ENCODE data around the gene RPS6KA2.

RPS6KA2 gene

DNA sequence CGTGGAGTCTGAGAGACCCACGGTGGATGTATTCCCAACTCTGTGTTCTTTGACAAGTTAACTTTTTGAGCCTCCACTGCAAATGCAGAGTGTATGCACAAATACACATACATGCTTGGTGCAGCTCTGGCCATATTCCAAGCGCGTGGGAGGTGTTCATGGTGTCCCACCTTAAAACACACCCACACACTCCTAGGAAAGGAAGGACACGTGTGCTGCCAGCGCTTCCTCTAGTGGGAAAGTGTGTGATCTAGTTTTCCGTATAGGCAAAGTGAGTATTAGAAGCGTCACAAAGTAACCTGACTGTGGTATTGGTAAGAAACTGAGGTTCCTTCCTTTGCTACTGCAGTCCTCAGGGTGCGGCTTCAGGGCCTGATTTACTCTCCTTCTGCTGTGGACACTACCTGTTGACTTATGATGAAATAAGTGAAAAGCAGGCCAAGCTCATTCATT, 208.3 kb downstream of the RPS6KA2 start:
- peaks cover 67% of the 10 kb centered on the region for H3K4me1 Mint-ChIP-seq (ENCODE audit: low read depth)
- H3K4me3 Mint-ChIP-seq, result peak overlapping the region; percentile 24
- peak overlapping the region; percentile 77 for H3K27ac Mint-ChIP-seq
- H3K27me3 Mint-ChIP-seq, result no peaks in the 10 kb centered on the region
- H3K9me3 Mint-ChIP-seq, result peaks cover 9% of the 10 kb centered on the region
- H3K36me3 Mint-ChIP-seq (ENCODE audit: low read depth), result peaks cover 13% of the 10 kb centered on the region

DNA sequence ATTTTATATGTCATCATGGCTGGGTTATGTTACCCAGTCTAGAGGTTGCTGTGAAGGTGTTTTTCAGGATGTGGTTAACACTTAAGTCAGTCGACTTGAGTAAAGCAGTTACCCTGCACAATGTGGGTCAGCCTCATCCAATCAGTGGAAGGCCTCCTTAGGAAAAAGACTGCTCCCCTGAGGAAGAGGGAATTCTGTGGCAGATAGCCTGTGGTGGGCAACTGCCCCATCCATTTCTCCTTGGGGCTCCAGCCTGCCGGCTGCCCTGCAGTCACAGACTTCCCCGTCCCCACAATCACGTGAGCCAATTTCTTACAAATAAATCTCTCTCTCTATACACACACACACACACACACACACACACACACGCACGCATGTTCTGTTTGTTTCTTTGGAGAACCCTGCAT, 209.8 kb downstream of the RPS6KA2 start:
- Mint-ChIP-seq H3K4me1 (ENCODE audit: low read depth) (peaks cover 76% of the 10 kb centered on the region), H3K9me3 (peaks cover 9% of the 10 kb centered on the region), H3K27ac (peak overlapping the region; percentile 33), H3K36me3 (ENCODE audit: low read depth) (peaks cover 13% of the 10 kb centered on the region), H3K27me3 (no peaks in the 10 kb centered on the region), H3K4me3 (peak overlapping the region; percentile 0)

- peaks cover 13% of the 10 kb centered on the region for H3K36me3 Mint-ChIP-seq (ENCODE audit: low read depth)
- peaks cover 9% of the 10 kb centered on the region for H3K9me3 Mint-ChIP-seq
- H3K4me3 Mint-ChIP-seq, result no peak overlapping the region
- H3K4me1 Mint-ChIP-seq (ENCODE audit: low read depth), result peaks cover 90% of the 10 kb centered on the region
- no peaks in the 10 kb centered on the region for H3K27me3 Mint-ChIP-seq
- peak overlapping the region; percentile 74 for H3K27ac Mint-ChIP-seq
These were observed 211.2 kb downstream of the RPS6KA2 start for GRCh38 chr6:166415833-166416347.

DNA sequence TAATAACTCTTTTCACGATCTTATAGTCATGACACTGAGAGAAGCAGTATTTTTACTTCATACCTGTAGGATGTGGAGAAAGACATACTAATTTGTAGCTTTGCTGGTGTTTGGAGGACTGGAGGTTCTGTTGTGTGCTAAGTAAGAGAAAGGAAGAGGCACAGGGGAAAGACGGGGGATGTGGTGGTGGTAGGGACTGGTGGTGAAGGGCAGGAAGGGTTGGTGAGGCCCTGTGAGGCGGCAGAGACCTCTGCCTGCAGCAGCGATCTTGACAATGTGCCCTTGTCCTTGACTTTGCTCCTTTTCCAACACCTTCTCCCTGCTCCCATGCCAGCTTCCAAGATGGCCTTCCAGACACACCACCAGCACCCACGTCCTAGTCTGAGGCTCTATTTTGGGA, 211.7 kb downstream of the RPS6KA2 start:
- peaks cover 9% of the 10 kb centered on the region for H3K9me3 Mint-ChIP-seq
- peak overlapping the region; percentile 10 for H3K27ac Mint-ChIP-seq
- H3K4me3 Mint-ChIP-seq, result no peak overlapping the region
- peaks cover 93% of the 10 kb centered on the region for H3K4me1 Mint-ChIP-seq (ENCODE audit: low read depth)
- H3K27me3 Mint-ChIP-seq, result no peaks in the 10 kb centered on the region
- peaks cover 13% of the 10 kb centered on the region for H3K36me3 Mint-ChIP-seq (ENCODE audit: low read depth)

GRCh38 chr6:166413491-166413951, 213.5 kb downstream of the RPS6KA2 start:
- no peak overlapping the region for H3K27ac Mint-ChIP-seq
- no peaks in the 10 kb centered on the region for H3K27me3 Mint-ChIP-seq
- H3K4me3 Mint-ChIP-seq, result no peak overlapping the region
- H3K9me3 Mint-ChIP-seq, result peaks cover 9% of the 10 kb centered on the region
- peaks cover 13% of the 10 kb centered on the region for H3K36me3 Mint-ChIP-seq (ENCODE audit: low read depth)
- H3K4me1 Mint-ChIP-seq (ENCODE audit: low read depth), result peaks cover 77% of the 10 kb centered on the region

GRCh38 chr6:166412911-166413384, 214.1 kb downstream of the RPS6KA2 start:
- Mint-ChIP-seq H3K4me3 (no peak overlapping the region), H3K36me3 (ENCODE audit: low read depth) (peaks cover 13% of the 10 kb centered on the region), H3K27ac (no peak overlapping the region), H3K27me3 (no peaks in the 10 kb centered on the region), H3K4me1 (ENCODE audit: low read depth) (peaks cover 71% of the 10 kb centered on the region), H3K9me3 (peaks cover 9% of the 10 kb centered on the region)

GRCh38 chr6:166412156-166412910, 214.7 kb downstream of the RPS6KA2 start:
- H3K4me3 Mint-ChIP-seq, result no peak overlapping the region
- H3K36me3 Mint-ChIP-seq (ENCODE audit: low read depth), result peaks cover 13% of the 10 kb centered on the region
- H3K27me3 Mint-ChIP-seq, result no peaks in the 10 kb centered on the region
- H3K4me1 Mint-ChIP-seq (ENCODE audit: low read depth), result peaks cover 65% of the 10 kb centered on the region
- no peak overlapping the region for H3K27ac Mint-ChIP-seq
- peaks cover 9% of the 10 kb centered on the region for H3K9me3 Mint-ChIP-seq

- H3K27me3 Mint-ChIP-seq, result no peaks in the 10 kb centered on the region
- peaks cover 59% of the 10 kb centered on the region for H3K4me1 Mint-ChIP-seq (ENCODE audit: low read depth)
- H3K36me3 Mint-ChIP-seq (ENCODE audit: low read depth), result peaks cover 10% of the 10 kb centered on the region
- no peak overlapping the region for H3K4me3 Mint-ChIP-seq
- H3K9me3 Mint-ChIP-seq, result peaks cover 7% of the 10 kb centered on the region
- H3K27ac Mint-ChIP-seq, result no peak overlapping the region
These were observed 215.3 kb downstream of the RPS6KA2 start for GRCh38 chr6:166411721-166412151.

DNA sequence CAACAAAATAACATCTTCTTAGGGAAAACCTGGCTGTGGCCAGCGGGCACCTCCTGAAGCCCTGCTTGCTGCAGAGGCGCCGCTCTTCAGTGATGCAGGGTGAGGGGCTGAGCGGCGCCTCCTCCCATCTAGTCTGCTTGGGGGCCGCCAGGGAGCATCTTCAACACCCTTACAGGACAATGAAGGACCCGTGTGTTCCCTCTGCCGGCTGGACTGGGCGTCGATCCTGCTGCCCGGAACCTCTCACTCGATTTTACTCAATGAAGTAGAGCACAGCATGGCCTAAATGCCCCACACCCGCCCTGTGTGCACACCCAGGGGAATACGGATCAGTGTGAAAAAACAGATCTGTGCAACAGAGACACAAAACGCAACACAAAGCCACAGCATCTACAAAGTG, 215.8 kb downstream of the RPS6KA2 start:
- Mint-ChIP-seq H3K4me3 (no peak overlapping the region), H3K27ac (no peak overlapping the region), H3K27me3 (no peaks in the 10 kb centered on the region), H3K9me3 (peaks cover 3% of the 10 kb centered on the region), H3K4me1 (ENCODE audit: low read depth) (peaks cover 54% of the 10 kb centered on the region), H3K36me3 (ENCODE audit: low read depth) (peaks cover 6% of the 10 kb centered on the region)

GRCh38 chr6:166410426-166410935, 216.6 kb downstream of the RPS6KA2 start:
- Mint-ChIP-seq H3K4me3 (no peak overlapping the region), H3K9me3 (no peaks in the 10 kb centered on the region), H3K4me1 (ENCODE audit: low read depth) (peaks cover 46% of the 10 kb centered on the region)

GRCh38 chr6:166408936-166409755, 217.9 kb downstream of the RPS6KA2 start:
- no peaks in the 10 kb centered on the region for H3K9me3 Mint-ChIP-seq
- no peak overlapping the region for H3K4me3 Mint-ChIP-seq
- H3K27me3 Mint-ChIP-seq, result no peaks in the 10 kb centered on the region
- no peaks in the 10 kb centered on the region for H3K36me3 Mint-ChIP-seq (ENCODE audit: low read depth)
- no peak overlapping the region for H3K27ac Mint-ChIP-seq
- H3K4me1 Mint-ChIP-seq (ENCODE audit: low read depth), result peaks cover 33% of the 10 kb centered on the region

More at GRCh38 chr6:166410426-166410935, 216.6 kb downstream of the RPS6KA2 start:
- no peaks in the 10 kb centered on the region for H3K27me3 Mint-ChIP-seq
- H3K27ac Mint-ChIP-seq, result no peak overlapping the region
- H3K36me3 Mint-ChIP-seq (ENCODE audit: low read depth), result no peaks in the 10 kb centered on the region

DNA sequence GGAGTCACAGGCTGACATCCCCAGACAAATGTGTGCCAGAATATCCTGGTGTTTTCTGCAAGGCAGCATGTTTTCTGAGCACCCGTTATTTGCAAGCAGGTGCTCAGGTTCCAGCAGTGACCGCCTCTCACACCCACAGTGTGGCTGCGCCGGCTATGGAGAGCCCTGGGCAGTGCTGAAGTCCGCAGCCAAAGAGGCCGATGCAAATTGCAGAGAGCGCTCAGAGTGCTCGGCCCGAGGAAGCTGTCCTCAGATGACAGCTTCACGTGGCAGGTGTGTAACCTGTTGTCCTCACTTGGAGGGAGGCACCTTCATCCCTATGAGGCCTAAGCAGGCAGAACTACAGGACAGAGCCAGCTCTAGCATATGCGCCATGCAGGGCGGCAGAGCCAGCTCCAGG, 220.9 kb downstream of the RPS6KA2 start:
- Mint-ChIP-seq H3K36me3 (ENCODE audit: low read depth) (no peaks in the 10 kb centered on the region), H3K4me1 (ENCODE audit: low read depth) (peaks cover 10% of the 10 kb centered on the region), H3K27me3 (no peaks in the 10 kb centered on the region), H3K4me3 (no peak overlapping the region), H3K9me3 (no peaks in the 10 kb centered on the region), H3K27ac (no peak overlapping the region)

GRCh38 chr6:166405386-166405785, 221.7 kb downstream of the RPS6KA2 start:
- H3K27ac Mint-ChIP-seq, result no peak overlapping the region
- no peak overlapping the region for H3K4me3 Mint-ChIP-seq
- H3K27me3 Mint-ChIP-seq, result no peaks in the 10 kb centered on the region
- H3K36me3 Mint-ChIP-seq (ENCODE audit: low read depth), result no peaks in the 10 kb centered on the region
- H3K9me3 Mint-ChIP-seq, result no peaks in the 10 kb centered on the region
- peaks cover 2% of the 10 kb centered on the region for H3K4me1 Mint-ChIP-seq (ENCODE audit: low read depth)

DNA sequence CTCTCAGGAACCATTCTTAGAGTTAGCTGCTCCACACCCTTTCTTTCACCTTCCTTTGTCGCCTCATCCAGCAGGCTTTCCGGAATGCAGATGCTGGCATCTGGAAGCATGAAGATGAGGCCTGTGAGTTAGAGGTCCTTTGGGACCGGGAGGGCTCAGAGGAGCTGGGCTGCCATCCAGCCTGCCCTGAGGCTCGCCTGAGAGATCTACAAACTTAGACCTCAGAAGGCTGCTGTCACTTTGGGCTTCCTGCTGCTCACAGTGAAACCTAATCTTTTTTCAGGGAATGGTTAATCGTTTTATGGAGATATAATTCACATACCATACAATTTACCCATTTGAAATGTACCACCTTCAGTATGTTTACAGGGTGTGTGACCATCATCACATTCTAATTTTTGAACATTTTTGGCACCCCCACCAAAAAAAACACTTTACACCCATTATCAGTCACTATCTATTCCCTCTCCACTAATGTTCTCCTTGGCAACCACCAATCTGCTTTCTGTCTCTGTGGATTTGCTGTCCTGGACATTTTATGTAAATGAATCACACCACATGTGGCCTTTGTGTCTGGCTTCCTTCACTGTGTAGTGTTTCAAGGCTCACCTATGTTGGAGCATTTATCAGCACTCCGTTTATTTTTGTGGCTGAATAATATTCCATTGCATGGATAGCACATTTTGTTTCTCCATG, 224.3 kb downstream of the RPS6KA2 start:
- Mint-ChIP-seq H3K27ac (no peak overlapping the region), H3K4me3 (no peak overlapping the region), H3K9me3 (no peaks in the 10 kb centered on the region), H3K36me3 (ENCODE audit: low read depth) (no peaks in the 10 kb centered on the region), H3K4me1 (ENCODE audit: low read depth) (no peaks in the 10 kb centered on the region), H3K27me3 (peaks cover 4% of the 10 kb centered on the region)
